H1 (cell line): Measurements from ENCODE around the gene TM4SF20.

Experiments used
- BCL11A ChIP-seq, 2 experiments: IDR thresholded peaks; one replicate each; pipeline ENCODE4 v1.6.1; 2011; ENCODE audit warnings: low read depth in 2 of 2, low read length in 2 of 2, mild to moderate bottlenecking in 2 of 2
- BRCA1 ChIP-seq: IDR thresholded peaks from 2 replicates; pipeline ENCODE4 v1.6.1; 2012; ENCODE audit warnings: low read depth, low read length, improper control_type of control experiment
- CHD1 ChIP-seq: IDR thresholded peaks from 2 replicates; pipeline ENCODE4 v1.6.1; 2012; ENCODE audit warnings: low read depth, low read length, improper control_type of control experiment
- EZH2 ChIP-seq: fragments of 200-600 bp; sonication (generic); IDR thresholded peaks from 2 replicates; pipeline ENCODE4 v1.7.1; 2012; ENCODE audit warnings: low read depth, mild to moderate bottlenecking, moderate library complexity, low read length, inconsistent platforms; ENCODE audit not compliant: severe bottlenecking
- SUZ12 ChIP-seq: fragments of 200-600 bp; sonication (generic); IDR thresholded peaks from 2 replicates; pipeline ENCODE4 v1.6.1; 2012; ENCODE audit warnings: mild to moderate bottlenecking, inconsistent platforms, low read length, moderate library complexity, mixed read lengths
- TF ChIP-seq, protein P1 (sequence below), 3 experiments: IDR thresholded peaks; 1 replicate in 2 of 3; 2 replicates in 1 of 3; pipeline versions ENCODE4 v1.5.1 to v1.6.1; 2011; ENCODE audit warnings: low read length in 3 of 3, mild to moderate bottlenecking in 3 of 3, inconsistent platforms in 2 of 3, low read depth in 1 of 3, moderate library complexity in 1 of 3; ENCODE audit not compliant: insufficient read depth in 1 of 3; ENCODE audit errors: control extremely low read depth in 1 of 3

DNA sequence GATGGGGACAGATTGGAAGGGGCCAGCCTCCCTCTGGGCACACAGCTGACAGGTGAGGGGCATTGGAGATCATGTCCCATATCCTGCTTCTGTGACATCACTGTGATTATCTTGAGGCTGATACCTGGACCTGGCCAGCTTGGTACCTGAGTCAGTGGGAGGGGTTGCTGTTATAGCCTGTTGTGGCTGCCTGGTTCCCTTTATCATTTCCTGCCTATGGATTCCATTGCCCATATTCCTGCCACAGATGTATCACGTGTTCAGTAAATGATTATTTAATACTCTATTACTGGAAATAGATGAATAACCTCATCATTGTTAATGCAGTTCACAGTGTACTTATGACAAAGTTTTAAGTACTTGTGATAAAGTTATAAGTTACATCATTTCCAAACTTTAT is 16.4 kb upstream of the TM4SF20 start:
- TF ChIP-seq EZH2 (no peak), BRCA1 (no peak), BCL11A (IDR thresholded peaks at IDR 0.05; ENCODE audit: low read depth in 2 of 2, low read length in 2 of 2) (no peak), CHD1 (no peak), SUZ12 (no peak)
- TF ChIP-seq, protein P1, sequence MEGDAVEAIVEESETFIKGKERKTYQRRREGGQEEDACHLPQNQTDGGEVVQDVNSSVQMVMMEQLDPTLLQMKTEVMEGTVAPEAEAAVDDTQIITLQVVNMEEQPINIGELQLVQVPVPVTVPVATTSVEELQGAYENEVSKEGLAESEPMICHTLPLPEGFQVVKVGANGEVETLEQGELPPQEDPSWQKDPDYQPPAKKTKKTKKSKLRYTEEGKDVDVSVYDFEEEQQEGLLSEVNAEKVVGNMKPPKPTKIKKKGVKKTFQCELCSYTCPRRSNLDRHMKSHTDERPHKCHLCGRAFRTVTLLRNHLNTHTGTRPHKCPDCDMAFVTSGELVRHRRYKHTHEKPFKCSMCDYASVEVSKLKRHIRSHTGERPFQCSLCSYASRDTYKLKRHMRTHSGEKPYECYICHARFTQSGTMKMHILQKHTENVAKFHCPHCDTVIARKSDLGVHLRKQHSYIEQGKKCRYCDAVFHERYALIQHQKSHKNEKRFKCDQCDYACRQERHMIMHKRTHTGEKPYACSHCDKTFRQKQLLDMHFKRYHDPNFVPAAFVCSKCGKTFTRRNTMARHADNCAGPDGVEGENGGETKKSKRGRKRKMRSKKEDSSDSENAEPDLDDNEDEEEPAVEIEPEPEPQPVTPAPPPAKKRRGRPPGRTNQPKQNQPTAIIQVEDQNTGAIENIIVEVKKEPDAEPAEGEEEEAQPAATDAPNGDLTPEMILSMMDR (IDR thresholded peaks at IDR 0.05; ENCODE audit: control extremely low read depth in 1 of 3, insufficient read depth in 1 of 3, low read depth in 1 of 3, low read length in 3 of 3), result no peak
